Renal cortical epithelial cell (primary cell): ENCODE results near the gene ANKRD29. TPM values are rescaled to one million over a fixed set of nuclear protein-coding genes. Genes with fewer than 3 reads are reported as not detected.
"Not testable (repeated sequence)": the region's sequence is repeated elsewhere in the genome, so short reads cannot be mapped to it uniquely, and the experiment has no call there.

Experiments
- DNase-seq: peaks from one replicate; pipeline ENCODE4 v3.0.0-alpha.2; 2011; ENCODE audit warnings: low read depth
- total RNA-seq: library from RNA; depleted of rRNA; stranded (reverse); fragments of >200 nt; gene quantifications from 2 replicates; pipeline ENCODE4 v1.2.3, GENCODE V29; 2014

The ANKRD29 gene
- total RNA-seq, 1 donor from 2014 or later, result 7.2 TPM

- not testable (repeated sequence) for DNase-seq
Measured at GRCh38 chr18:23557511-23557910, 105.2 kb downstream of the ANKRD29 start.

GRCh38 chr18:23556145-23556780 is 106.4 kb downstream of the ANKRD29 start:
- DNase-seq, result no peak

- no peak for DNase-seq
Measured at GRCh38 chr18:23553887-23554286, 108.8 kb downstream of the ANKRD29 start.

DNA sequence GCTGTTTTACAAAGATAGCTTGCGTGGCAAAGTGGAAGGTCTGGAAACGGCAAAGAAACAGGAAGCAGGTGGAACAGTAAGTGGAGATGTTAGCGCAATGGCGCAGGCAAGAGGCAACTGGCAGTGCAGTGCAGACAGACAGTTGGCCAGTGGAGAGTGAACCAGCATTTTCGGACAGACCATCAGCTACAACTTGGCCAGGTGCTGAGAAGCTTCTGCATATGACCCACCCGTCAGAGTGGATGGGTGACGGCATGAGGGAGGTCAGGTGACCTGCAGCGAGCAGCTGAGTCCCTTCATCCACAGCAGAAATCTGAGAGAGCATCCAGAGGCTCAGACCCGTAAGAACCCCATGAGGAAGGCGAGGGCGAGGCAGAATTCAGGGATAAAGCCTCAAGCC is 110.2 kb downstream of the ANKRD29 start:
- DNase-seq, result no peak

- DNase-seq, result no peak
Measured at GRCh38 chr18:23551978-23552377, 110.7 kb downstream of the ANKRD29 start.

- DNase-seq, result no peak
Measured at GRCh38 chr18:23550898-23551297, 111.8 kb downstream of the ANKRD29 start.

Other genes with a start within 250 kb of the ANKRD29 start
- gene RIOK3, start 209.6 kb downstream of the ANKRD29 start, total RNA-seq, result 59.2 and 102 TPM in 2 replicates
- 34.9 and 39.9 TPM in 2 replicates for gene RMC1, start 159.4 kb downstream of the ANKRD29 start, total RNA-seq
- 101 and 106 TPM in 2 replicates for gene NPC1, start 76.4 kb downstream of the ANKRD29 start, total RNA-seq
- gene LAMA3, start 26.5 kb upstream of the ANKRD29 start, total RNA-seq, result 70.9 and 246 TPM in 2 replicates